ENCODE results near the gene COL13A1.

- TF ChIP-seq ZFP3 (CRISPR knock-in tag; IDR thresholded peaks at IDR 0.05) (no peak), BACH2 (CRISPR knock-in tag; IDR thresholded peaks at IDR 0.05; ENCODE audit: borderline replicate concordance) (no peak), ESRRG (CRISPR knock-in tag; IDR thresholded peaks at IDR 0.05) (no peak), ARNTL (CRISPR knock-in tag; IDR thresholded peaks at IDR 0.05; ENCODE audit: borderline replicate concordance, low read depth) (no peak), ZC3H10 (CRISPR knock-in tag; IDR thresholded peaks at IDR 0.05) (no peak), POU6F1 (CRISPR knock-in tag; IDR thresholded peaks at IDR 0.05; ENCODE audit: borderline replicate concordance, low read depth) (no peak), PATZ1 (CRISPR knock-in tag; IDR thresholded peaks at IDR 0.05; ENCODE audit: borderline replicate concordance) (no peak), ZNF70 (CRISPR knock-in tag; IDR thresholded peaks at IDR 0.05) (no peak), CSDC2 (CRISPR knock-in tag; IDR thresholded peaks at IDR 0.05) (no peak)
- TF ChIP-seq, protein P1, sequence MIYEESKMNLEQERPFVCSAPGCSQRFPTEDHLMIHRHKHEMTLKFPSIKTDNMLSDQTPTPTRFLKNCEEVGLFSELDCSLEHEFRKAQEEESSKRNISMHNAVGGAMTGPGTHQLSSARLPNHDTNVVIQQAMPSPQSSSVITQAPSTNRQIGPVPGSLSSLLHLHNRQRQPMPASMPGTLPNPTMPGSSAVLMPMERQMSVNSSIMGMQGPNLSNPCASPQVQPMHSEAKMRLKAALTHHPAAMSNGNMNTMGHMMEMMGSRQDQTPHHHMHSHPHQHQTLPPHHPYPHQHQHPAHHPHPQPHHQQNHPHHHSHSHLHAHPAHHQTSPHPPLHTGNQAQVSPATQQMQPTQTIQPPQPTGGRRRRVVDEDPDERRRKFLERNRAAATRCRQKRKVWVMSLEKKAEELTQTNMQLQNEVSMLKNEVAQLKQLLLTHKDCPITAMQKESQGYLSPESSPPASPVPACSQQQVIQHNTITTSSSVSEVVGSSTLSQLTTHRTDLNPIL (CRISPR knock-in tag; IDR thresholded peaks at IDR 0.05; ENCODE audit: low read depth), result no peak
- TF ChIP-seq, protein P2, sequence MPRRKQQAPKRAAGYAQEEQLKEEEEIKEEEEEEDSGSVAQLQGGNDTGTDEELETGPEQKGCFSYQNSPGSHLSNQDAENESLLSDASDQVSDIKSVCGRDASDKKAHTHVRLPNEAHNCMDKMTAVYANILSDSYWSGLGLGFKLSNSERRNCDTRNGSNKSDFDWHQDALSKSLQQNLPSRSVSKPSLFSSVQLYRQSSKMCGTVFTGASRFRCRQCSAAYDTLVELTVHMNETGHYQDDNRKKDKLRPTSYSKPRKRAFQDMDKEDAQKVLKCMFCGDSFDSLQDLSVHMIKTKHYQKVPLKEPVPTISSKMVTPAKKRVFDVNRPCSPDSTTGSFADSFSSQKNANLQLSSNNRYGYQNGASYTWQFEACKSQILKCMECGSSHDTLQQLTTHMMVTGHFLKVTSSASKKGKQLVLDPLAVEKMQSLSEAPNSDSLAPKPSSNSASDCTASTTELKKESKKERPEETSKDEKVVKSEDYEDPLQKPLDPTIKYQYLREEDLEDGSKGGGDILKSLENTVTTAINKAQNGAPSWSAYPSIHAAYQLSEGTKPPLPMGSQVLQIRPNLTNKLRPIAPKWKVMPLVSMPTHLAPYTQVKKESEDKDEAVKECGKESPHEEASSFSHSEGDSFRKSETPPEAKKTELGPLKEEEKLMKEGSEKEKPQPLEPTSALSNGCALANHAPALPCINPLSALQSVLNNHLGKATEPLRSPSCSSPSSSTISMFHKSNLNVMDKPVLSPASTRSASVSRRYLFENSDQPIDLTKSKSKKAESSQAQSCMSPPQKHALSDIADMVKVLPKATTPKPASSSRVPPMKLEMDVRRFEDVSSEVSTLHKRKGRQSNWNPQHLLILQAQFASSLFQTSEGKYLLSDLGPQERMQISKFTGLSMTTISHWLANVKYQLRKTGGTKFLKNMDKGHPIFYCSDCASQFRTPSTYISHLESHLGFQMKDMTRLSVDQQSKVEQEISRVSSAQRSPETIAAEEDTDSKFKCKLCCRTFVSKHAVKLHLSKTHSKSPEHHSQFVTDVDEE (CRISPR knock-in tag; IDR thresholded peaks at IDR 0.05), result no peak
Observed at GRCh38 chr10:69758310-69758728, 43.4 kb upstream of the COL13A1 start.

Measured in SK-N-SH treated with all-trans-retinoic acid at 6 μM for 48 hours (cell line).